NK-92 (cell line): ENCODE data around the gene DNLZ.
"Not testable (repeated sequence)": the region's sequence is repeated elsewhere in the genome, so short reads cannot be mapped to it uniquely, and the experiment has no call there.

Experiments used
- DNase-seq: peaks from one replicate; lab custom pipeline; 2025; ENCODE audit not compliant: unreplicated experiment; lab: John Stamatoyannopoulos, UW

DNLZ gene

GRCh38 chr9:136361754-136362449, 1.6 kb downstream of the DNLZ start:
- no peak for DNase-seq

GRCh38 chr9:136361047-136361753, 2.3 kb downstream of the DNLZ start:
- no peak for DNase-seq

GRCh38 chr9:136359774-136360718, 3.5 kb downstream of the DNLZ start:
- DNase-seq, result no peak

- no peak for DNase-seq
Measured at GRCh38 chr9:136358888-136359287, 4.7 kb downstream of the DNLZ start.

- no peak for DNase-seq
Measured at GRCh38 chr9:136358016-136358415, 5.5 kb downstream of the DNLZ start.

GRCh38 chr9:136357202-136357725, 6.3 kb downstream of the DNLZ start:
- no peak for DNase-seq

GRCh38 chr9:136355616-136356557, 7.7 kb downstream of the DNLZ start:
- DNase-seq, result no peak

GRCh38 chr9:136354592-136355085, 8.9 kb downstream of the DNLZ start:
- DNase-seq, result no peak

GRCh38 chr9:136353757-136354488, 9.6 kb downstream of the DNLZ start:
- DNase-seq, result no peak

GRCh38 chr9:136353088-136353487, 10.5 kb downstream of the DNLZ start:
- no peak for DNase-seq

- DNase-seq, result no peak
Measured at GRCh38 chr9:136352682-136353081, 10.9 kb downstream of the DNLZ start.

- DNase-seq, result not testable (repeated sequence)
Measured at GRCh38 chr9:136351868-136352267, 11.7 kb downstream of the DNLZ start.

- DNase-seq, result no peak
Measured at GRCh38 chr9:136351252-136351800, 12.2 kb downstream of the DNLZ start.

- no peak for DNase-seq
Measured at GRCh38 chr9:136349546-136349945, 14.0 kb downstream of the DNLZ start.

GRCh38 chr9:136348691-136349090, 14.9 kb downstream of the DNLZ start:
- DNase-seq, result no peak

- no peak for DNase-seq
Measured at GRCh38 chr9:136347472-136348256, 15.9 kb downstream of the DNLZ start.

GRCh38 chr9:136346927-136347465, 16.5 kb downstream of the DNLZ start:
- DNase-seq, result no peak

GRCh38 chr9:136346157-136346481, 17.4 kb downstream of the DNLZ start:
- DNase-seq, result no peak
